Uterus (tissue), 2 donors: ENCODE measurements around the gene TAF1.

Experiments
- POLR2A ChIP-seq, 2 donors: fragments of 450-650 bp; IDR thresholded peaks; one replicate each; pipeline ENCODE4 v1.6.1; 2016; ENCODE audit warnings: antibody characterized with exemption in 2 of 2, mild to moderate bottlenecking in 1 of 2, moderate library complexity in 1 of 2
- TF ChIP-seq, protein P1 (sequence below), 4 experiments: fragments of 200-600 bp in 2 of 4; fragments of 450-650 bp in 2 of 4; sonication (generic) in 2 of 4; IDR thresholded peaks; one replicate each; pipeline ENCODE4 v1.5.1; 2016 to 2019; ENCODE audit warnings: antibody characterized with exemption in 4 of 4, mild to moderate bottlenecking in 2 of 4, moderate library complexity in 1 of 4

DNA sequence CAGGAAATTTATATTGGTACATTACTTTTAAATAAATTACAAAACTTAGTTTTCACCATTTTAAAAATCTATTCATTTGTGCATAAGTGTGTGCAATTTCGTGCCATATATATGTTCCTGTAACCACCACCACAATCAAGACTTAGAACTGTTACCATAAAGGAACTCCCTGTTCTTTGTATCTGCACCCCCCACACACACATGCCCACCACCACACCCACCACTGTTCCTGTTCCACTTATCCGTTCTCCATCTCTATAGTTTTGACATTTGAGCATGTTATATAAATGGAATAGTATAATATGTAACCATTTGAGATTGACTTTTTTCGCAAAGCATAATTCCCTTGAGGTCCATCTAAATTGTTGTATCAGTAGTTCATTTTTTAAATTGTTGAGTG, 73.7 kb downstream of the TAF1 start:
- TF ChIP-seq, protein P1, sequence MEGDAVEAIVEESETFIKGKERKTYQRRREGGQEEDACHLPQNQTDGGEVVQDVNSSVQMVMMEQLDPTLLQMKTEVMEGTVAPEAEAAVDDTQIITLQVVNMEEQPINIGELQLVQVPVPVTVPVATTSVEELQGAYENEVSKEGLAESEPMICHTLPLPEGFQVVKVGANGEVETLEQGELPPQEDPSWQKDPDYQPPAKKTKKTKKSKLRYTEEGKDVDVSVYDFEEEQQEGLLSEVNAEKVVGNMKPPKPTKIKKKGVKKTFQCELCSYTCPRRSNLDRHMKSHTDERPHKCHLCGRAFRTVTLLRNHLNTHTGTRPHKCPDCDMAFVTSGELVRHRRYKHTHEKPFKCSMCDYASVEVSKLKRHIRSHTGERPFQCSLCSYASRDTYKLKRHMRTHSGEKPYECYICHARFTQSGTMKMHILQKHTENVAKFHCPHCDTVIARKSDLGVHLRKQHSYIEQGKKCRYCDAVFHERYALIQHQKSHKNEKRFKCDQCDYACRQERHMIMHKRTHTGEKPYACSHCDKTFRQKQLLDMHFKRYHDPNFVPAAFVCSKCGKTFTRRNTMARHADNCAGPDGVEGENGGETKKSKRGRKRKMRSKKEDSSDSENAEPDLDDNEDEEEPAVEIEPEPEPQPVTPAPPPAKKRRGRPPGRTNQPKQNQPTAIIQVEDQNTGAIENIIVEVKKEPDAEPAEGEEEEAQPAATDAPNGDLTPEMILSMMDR (IDR thresholded peaks at IDR 0.05) = no peak
- TF ChIP-seq POLR2A (IDR thresholded peaks at IDR 0.05) = no peak
